ENCODE measurements around the gene BORCS5. TPM values are rescaled to one million over a fixed set of nuclear protein-coding genes. Genes with fewer than 3 reads are reported as not detected.

Gene BORCS5
- total and polyA plus RNA-seq, 7 donors, result 4.3 to 13.3 (median 11.0) TPM

DNA sequence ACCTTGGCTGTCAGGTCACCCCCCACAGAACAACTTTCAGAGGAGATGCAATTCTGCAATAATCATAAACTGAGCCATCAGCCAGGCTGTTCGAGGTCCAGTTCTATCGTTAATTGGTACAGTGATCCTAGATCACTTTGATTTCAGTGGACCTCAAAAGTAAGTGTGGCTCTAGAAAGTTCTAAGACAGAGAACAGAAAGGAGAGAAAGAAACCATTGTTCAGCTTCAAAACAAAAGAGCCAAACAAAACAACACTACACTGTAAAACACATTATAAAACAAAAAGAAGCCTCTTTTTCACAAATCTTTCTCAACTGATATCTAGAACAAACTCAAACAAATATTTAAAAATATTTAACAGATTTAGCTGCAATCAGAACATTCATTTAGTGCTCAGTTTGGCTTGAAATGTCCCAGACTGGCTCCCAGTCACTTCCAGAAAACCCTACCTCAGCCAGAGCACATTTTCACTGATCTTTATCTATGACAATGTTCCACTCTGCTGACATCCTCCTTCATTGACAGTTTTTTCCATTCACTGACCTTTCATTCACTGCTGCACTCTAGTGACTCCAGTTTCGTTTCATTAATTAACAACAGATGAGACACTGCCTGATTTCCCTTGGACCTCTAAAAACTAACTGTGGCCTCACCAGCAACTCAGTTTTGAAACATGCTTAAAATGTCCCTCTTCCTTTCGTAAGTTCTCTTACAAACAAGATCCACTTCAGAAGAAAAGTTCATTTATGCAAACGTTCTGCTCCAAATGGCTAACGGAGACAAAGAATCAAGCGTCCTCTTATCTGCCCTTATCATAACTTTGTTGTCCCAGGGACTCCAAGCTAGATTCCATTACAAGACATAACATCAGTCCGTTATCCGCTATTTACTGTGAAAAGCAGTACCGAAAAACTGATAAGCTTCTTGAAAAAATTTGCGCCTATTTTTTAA lies 148.9 kb downstream of the BORCS5 start:
- 34 to 45% (median 34%) methylated on average over 11 of the region's 11 CpGs for WGBS, 3 donors
- Histone ChIP-seq H3K27me3 (ENCODE audit: insufficient read depth in 3 of 3, low read length in 2 of 3) (no peaks in the 10 kb centered on the region), H3K4me1 (peaks cover 52% of the 10 kb centered on the region), H3K4me3 (peak overlapping the region; percentile 41), H3K9me3 (no peaks in the 10 kb centered on the region), H3K27ac (peak overlapping the region; percentile 65), H3K36me3 (ENCODE audit: insufficient read depth in 1 of 2, low read depth in 1 of 2) (no peaks in the 10 kb centered on the region)
- DNase-seq (no peak), ATAC-seq (peak; percentile 34 to 60 (median 52))
- intact Hi-C loops (cut with DNase I), result loop anchor here (5.0 kb wide), 1 partner anchor 56 kb away; the partner anchor contains the start of gene DUSP16 (in 2 of the 2)
- TF ChIP-seq, protein P1, sequence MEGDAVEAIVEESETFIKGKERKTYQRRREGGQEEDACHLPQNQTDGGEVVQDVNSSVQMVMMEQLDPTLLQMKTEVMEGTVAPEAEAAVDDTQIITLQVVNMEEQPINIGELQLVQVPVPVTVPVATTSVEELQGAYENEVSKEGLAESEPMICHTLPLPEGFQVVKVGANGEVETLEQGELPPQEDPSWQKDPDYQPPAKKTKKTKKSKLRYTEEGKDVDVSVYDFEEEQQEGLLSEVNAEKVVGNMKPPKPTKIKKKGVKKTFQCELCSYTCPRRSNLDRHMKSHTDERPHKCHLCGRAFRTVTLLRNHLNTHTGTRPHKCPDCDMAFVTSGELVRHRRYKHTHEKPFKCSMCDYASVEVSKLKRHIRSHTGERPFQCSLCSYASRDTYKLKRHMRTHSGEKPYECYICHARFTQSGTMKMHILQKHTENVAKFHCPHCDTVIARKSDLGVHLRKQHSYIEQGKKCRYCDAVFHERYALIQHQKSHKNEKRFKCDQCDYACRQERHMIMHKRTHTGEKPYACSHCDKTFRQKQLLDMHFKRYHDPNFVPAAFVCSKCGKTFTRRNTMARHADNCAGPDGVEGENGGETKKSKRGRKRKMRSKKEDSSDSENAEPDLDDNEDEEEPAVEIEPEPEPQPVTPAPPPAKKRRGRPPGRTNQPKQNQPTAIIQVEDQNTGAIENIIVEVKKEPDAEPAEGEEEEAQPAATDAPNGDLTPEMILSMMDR (IDR thresholded peaks at IDR 0.05), result no peak

DNA sequence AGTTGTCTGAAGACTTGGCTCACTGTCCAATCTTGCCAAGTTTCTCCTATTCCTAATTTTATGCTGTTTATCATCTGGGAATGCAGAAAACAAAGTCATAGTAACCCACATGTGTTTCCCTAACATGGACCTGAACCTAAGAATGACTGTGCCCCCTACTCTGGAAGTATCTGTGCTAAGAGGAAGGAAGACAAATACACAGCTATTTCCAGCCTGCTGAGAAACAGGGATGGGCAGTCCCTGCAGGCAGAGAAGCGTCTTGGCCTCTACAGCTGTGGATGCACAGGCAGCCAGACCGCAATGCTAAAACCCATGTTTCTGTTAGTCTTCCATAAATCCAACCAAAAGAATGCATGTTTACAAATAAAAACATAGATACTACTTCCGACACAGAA lies 149.6 kb downstream of the BORCS5 start:
- ATAC-seq (peak in 2 of 4 donors; percentile 71 to 78), DNase-seq (no peak)
- no peaks in the 10 kb centered on the region for H3K9me3 ChIP-seq
- intact Hi-C loops (cut with DNase I), result loop anchor here (5.0 kb wide), 1 partner anchor 56 kb away; the partner anchor contains the start of gene DUSP16 (in 2 of the 2)
- WGBS, 3 donors, result 52 to 68% (median 53%) methylated on average over 3 of the region's 3 CpGs
- TF ChIP-seq, protein P1 (IDR thresholded peaks at IDR 0.05), result no peak
- H3K36me3 ChIP-seq (ENCODE audit: insufficient read depth in 1 of 2, low read depth in 1 of 2), result no peaks in the 10 kb centered on the region
- no peaks in the 10 kb centered on the region for H3K27me3 ChIP-seq (ENCODE audit: insufficient read depth in 3 of 3, low read length in 2 of 3)
- peak overlapping the region; percentile 41 for H3K4me3 ChIP-seq
- H3K4me1 ChIP-seq, result peaks cover 52% of the 10 kb centered on the region
- peak overlapping the region; percentile 65 for H3K27ac ChIP-seq

- ATAC-seq, result peak in 1 of 4 donors; percentile 38
- peaks cover 58% of the 10 kb centered on the region for H3K4me1 ChIP-seq
These were observed 150.2 kb downstream of the BORCS5 start for GRCh38 chr12:12507121-12507520.

GRCh38 chr12:12508612-12509011 lies 151.7 kb downstream of the BORCS5 start:
- Histone ChIP-seq H3K9me3 (no peaks in the 10 kb centered on the region), H3K27ac (no peak overlapping the region), H3K4me1 (peaks cover 70% of the 10 kb centered on the region), H3K36me3 (ENCODE audit: insufficient read depth in 1 of 2, low read depth in 1 of 2) (no peaks in the 10 kb centered on the region), H3K4me3 (no peak overlapping the region), H3K27me3 (ENCODE audit: insufficient read depth in 3 of 3, low read length in 2 of 3) (no peaks in the 10 kb centered on the region)
- no peak for DNase-seq
- intact Hi-C loops (cut with DNase I), result loop anchor here (5.0 kb wide), 1 partner anchor 54 kb away; the partner anchor contains the start of gene DUSP16 (in 2 of the 2)
- 78 to 88% (median 80%) methylated on average over 2 of the region's 2 CpGs for WGBS, 3 donors
- peak in 3 of 4 donors; percentile 17 to 57 (median 25) for ATAC-seq
- TF ChIP-seq, protein P1 (IDR thresholded peaks at IDR 0.05), result no peak

More at GRCh38 chr12:12507121-12507520, 150.2 kb downstream of the BORCS5 start:
- Histone ChIP-seq H3K27me3 (ENCODE audit: insufficient read depth in 3 of 3, low read length in 2 of 3) (no peaks in the 10 kb centered on the region), H3K9me3 (no peaks in the 10 kb centered on the region), H3K36me3 (ENCODE audit: insufficient read depth in 1 of 2, low read depth in 1 of 2) (no peaks in the 10 kb centered on the region), H3K27ac (peak overlapping the region; percentile 65), H3K4me3 (peak overlapping the region; percentile 41)
- WGBS, 3 donors, result 74 to 84% (median 77%) methylated on average over 1 of the region's 1 CpG
- TF ChIP-seq, protein P1 (IDR thresholded peaks at IDR 0.05), result no peak
- intact Hi-C loops (cut with DNase I), result loop anchor here (5.0 kb wide), 1 partner anchor 55 kb away; the partner anchor contains the start of gene DUSP16 (in 2 of the 2)
- DNase-seq, result no peak

All from psoas muscle (tissue), 8 donors.